ENCODE measurements around the gene ELL.

The ELL gene

DNA sequence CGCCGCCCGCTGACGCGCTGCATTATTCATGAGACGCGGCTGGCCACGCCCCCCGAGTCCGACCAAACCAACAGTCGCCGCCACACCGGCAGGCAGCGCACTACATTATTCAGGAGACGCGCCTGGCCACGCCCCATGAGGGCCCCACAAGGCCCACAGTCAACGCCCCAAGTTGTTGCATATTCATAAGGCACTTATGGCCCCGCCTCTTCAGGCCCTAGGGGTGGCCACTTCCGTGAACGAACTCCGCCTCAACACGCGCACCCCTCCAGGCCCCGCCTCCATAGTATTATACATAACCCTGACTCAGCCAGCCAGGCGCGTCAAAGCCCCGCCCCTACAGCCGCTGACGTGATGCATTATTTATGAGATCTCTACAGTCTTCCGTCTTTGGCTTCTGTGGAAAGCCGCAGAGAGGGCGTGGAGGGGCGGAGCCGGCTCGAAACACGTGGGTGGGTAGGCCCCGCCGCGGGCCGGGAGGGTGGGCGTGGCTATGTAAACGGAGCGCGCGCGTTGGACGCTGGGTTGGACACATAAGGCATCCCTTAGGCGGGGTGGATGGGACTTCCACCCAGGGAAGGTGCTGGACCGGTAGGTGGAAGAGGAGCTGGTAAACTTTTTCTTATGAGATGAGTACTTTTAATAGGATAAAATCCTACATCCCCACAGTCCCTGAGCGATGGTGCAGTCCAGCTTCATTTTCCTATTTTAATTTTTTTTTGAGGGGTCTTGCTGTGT lies 423 bp upstream of the ELL start:
- Histone ChIP-seq H3K27ac (ENCODE audit: low read depth, low read length) (no peak overlapping the region), H3K4me1 (ENCODE audit: control insufficient read depth, low read length) (peaks cover 10% of the 10 kb centered on the region), H4K20me1 (ENCODE audit: control insufficient read depth, insufficient read depth, low read depth, low read length) (peaks cover 5% of the 10 kb centered on the region; the same call in 1 of the 2 replicates), H3K9me2 (replicated peaks; ENCODE audit: control insufficient read depth, low read length) (no peaks in the 10 kb centered on the region), H3K79me2 (ENCODE audit: control insufficient read depth, low read length) (peaks cover 46% of the 10 kb centered on the region), H3K27me3 (ENCODE audit: control insufficient read depth, low read length) (no peaks in the 10 kb centered on the region), H3K4me3 (ENCODE audit: low read length) (peak overlapping the region; percentile 98), H3K9me3 (ENCODE audit: control insufficient read depth, insufficient read depth, low read length) (no peaks in the 10 kb centered on the region), H3F3A (ENCODE audit: control insufficient read depth, insufficient read depth) (no peaks in the 10 kb centered on the region), H3K36me3 (ENCODE audit: control insufficient read depth, low read length) (peaks cover 8% of the 10 kb centered on the region), H3K4me2 (ENCODE audit: low read length) (peak overlapping the region; percentile 68)
- TF ChIP-seq EZH2phosphoT487 (IDR thresholded peaks at IDR 0.05; ENCODE audit: borderline replicate concordance, low read length) (no peak), CTCF (IDR thresholded peaks at IDR 0.05; ENCODE audit: low read depth, low read length, poor library complexity, severe bottlenecking) (no peak)

- peaks cover 5% of the 10 kb centered on the region; the same call in 1 of the 2 replicates for H4K20me1 ChIP-seq (ENCODE audit: control insufficient read depth, insufficient read depth, low read depth, low read length)
- no peaks in the 10 kb centered on the region for H3K9me2 ChIP-seq (replicated peaks; ENCODE audit: control insufficient read depth, low read length)
- peak overlapping the region; percentile 58 for H3K27ac ChIP-seq (ENCODE audit: low read depth, low read length)
- H3K27me3 ChIP-seq (ENCODE audit: control insufficient read depth, low read length) = no peaks in the 10 kb centered on the region
- no peaks in the 10 kb centered on the region for H3F3A ChIP-seq (ENCODE audit: control insufficient read depth, insufficient read depth)
- peaks cover 8% of the 10 kb centered on the region for H3K36me3 ChIP-seq (ENCODE audit: control insufficient read depth, low read length)
- no peak for TF ChIP-seq CTCF (IDR thresholded peaks at IDR 0.05; ENCODE audit: low read depth, low read length, poor library complexity, severe bottlenecking)
- no peak for TF ChIP-seq EZH2phosphoT487 (IDR thresholded peaks at IDR 0.05; ENCODE audit: borderline replicate concordance, low read length)
- H3K4me1 ChIP-seq (ENCODE audit: control insufficient read depth, low read length) = peaks cover 10% of the 10 kb centered on the region
- H3K9me3 ChIP-seq (ENCODE audit: control insufficient read depth, insufficient read depth, low read length) = no peaks in the 10 kb centered on the region
- peak overlapping the region; percentile 88 for H3K4me2 ChIP-seq (ENCODE audit: low read length)
- peaks cover 58% of the 10 kb centered on the region for H3K79me2 ChIP-seq (ENCODE audit: control insufficient read depth, low read length)
- peak overlapping the region; percentile 98 for H3K4me3 ChIP-seq (ENCODE audit: low read length)
These were observed 800 bp downstream of the ELL start for GRCh38 chr19:18520848-18521691.

DNA sequence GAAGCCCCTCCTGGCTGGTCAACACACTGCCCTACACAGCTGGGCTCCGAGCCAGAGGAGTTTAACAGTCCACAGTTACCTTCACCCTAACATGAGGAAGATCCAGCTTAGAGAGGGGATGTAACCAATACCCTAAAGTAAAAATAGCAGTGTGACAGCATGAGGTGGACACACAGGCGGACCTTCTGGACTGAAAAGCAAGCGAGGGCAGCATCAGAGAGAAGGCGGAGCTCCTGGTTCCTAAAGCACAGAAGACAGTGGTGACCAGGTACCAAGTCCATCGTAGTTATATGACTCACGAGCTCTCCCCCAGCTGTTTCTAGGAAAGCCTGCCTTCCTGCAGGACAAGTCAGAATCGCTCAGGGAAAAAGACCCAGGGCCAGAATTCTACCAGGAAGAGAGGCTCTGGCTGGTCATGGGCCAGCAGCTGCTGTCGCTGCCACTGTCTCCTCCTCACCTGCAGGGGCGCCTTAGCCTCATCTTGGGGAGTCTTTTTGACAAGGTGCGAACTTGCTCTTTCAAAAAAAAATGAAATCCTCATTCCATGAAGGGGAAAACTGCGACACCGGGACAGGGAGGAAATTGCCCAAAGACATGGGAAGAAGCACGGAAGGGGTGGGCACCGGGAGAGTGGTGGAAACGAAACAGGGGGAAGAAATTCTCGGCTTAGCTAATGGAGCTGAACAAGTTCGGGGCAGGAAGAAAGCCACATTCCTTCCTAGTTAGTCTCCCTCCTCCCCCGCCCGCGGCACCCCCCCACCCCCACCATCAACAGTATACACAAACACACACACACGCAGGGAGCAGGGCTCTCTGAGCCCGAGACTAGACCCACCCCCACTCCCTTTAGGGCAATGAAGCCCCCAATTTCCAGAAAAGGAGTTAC lies 1.7 kb downstream of the ELL start:
- Histone ChIP-seq H3K4me3 (ENCODE audit: low read length) (peak overlapping the region; percentile 98), H3K9me3 (ENCODE audit: control insufficient read depth, insufficient read depth, low read length) (no peaks in the 10 kb centered on the region), H3K4me2 (ENCODE audit: low read length) (peak overlapping the region; percentile 88), H3K27me3 (ENCODE audit: control insufficient read depth, low read length) (no peaks in the 10 kb centered on the region), H3F3A (ENCODE audit: control insufficient read depth, insufficient read depth) (no peaks in the 10 kb centered on the region), H3K4me1 (ENCODE audit: control insufficient read depth, low read length) (peaks cover 10% of the 10 kb centered on the region), H4K20me1 (ENCODE audit: control insufficient read depth, insufficient read depth, low read depth, low read length) (peaks cover 10% of the 10 kb centered on the region), H3K79me2 (ENCODE audit: control insufficient read depth, low read length) (peaks cover 67% of the 10 kb centered on the region), H3K9me2 (replicated peaks; ENCODE audit: control insufficient read depth, low read length) (no peaks in the 10 kb centered on the region), H3K36me3 (ENCODE audit: control insufficient read depth, low read length) (peaks cover 8% of the 10 kb centered on the region), H3K27ac (ENCODE audit: low read depth, low read length) (peak overlapping the region; percentile 58)
- peak; percentile 94 for TF ChIP-seq CTCF (IDR thresholded peaks at IDR 0.05; ENCODE audit: low read depth, low read length, poor library complexity, severe bottlenecking)
- TF ChIP-seq EZH2phosphoT487 (IDR thresholded peaks at IDR 0.05; ENCODE audit: borderline replicate concordance, low read length) = no peak
